HCT116 (cell line): Measurements from ENCODE around the gene VIPR2. TPM values are rescaled to one million over a fixed set of nuclear protein-coding genes. Genes with fewer than 3 reads are reported as not detected.

Experiments
- ATAC-seq: fragments of 200-7000 bp; cut with Tn5 transposase; 2 replicates; pipeline ENCODE4 v1.9.1; 2020; ENCODE audit warnings: mild to moderate bottlenecking, moderate library complexity
- BruUV-seq: library from RNA; stranded (reverse); fragments of 400-500 nt; replicated peaks from 2 replicates; lab custom pipeline; 2021; lab: Mats Ljungman, UMichigan
- CTCF ChIA-PET: fragments of 300-600 bp; sonication (Branson Sonifier 250); formaldehyde crosslinking; loops from one replicate; lab custom pipeline; 2021; ENCODE audit warnings: antibody characterized with exemption; lab: Charles Lee
- POLR2A ChIA-PET: fragments of 300-600, 350-600 bp; sonication (Branson Sonifier 250); formaldehyde crosslinking; loops from one replicate; lab custom pipeline; 2021; ENCODE audit warnings: antibody characterized with exemption; lab: Charles Lee
- RAD21 ChIA-PET, 2 experiments: fragments of 300-600 bp; sonication (Branson Sonifier 250); formaldehyde crosslinking; loops; one replicate each; lab custom pipeline; 2023; ENCODE audit warnings: low total read pairs in 2 of 2; ENCODE audit not compliant: uncharacterized antibody in 2 of 2, unreplicated experiment in 2 of 2, low non-redundant PET in 1 of 2; lab: Charles Lee
- DNase-seq: peaks from one replicate; pipeline ENCODE4 v3.0.0-alpha.2; 2010; ENCODE audit warnings: low read depth, low spot score
- H2AFZ ChIP-seq: fragments of 200-600 bp; shearing (Covaris generic), sonication (generic); 2 replicates; pipeline ENCODE4 v1.6.1; 2017; ENCODE audit warnings: low read depth, mixed run types, mixed read lengths, antibody characterized with exemption, low read length; ENCODE audit not compliant: poor library complexity, severe bottlenecking
- H3K27ac ChIP-seq: 2 replicates; pipeline ENCODE4 v1.5.1; 2012; ENCODE audit warnings: low read depth, low read length
- H3K27me3 ChIP-seq: fragments of 200-600 bp; sonication (generic); 2 replicates; pipeline ENCODE4 v1.6.1; 2016; ENCODE audit warnings: mixed run types, low read length, mixed read lengths; ENCODE audit not compliant: insufficient read depth
- H3K36me3 ChIP-seq, 2 experiments: fragments of 200-500 bp in 1 of 2; fragments of 200-600 bp in 1 of 2; sonication (Bioruptor generic) in 1 of 2; sonication (generic) in 1 of 2; 2 replicates each; pipeline versions ENCODE4 v1.5.1 to v1.6.1; 2014 to 2016; ENCODE audit warnings: low read length in 2 of 2, inconsistent platforms in 1 of 2, mixed read lengths in 1 of 2, mixed run types in 1 of 2; ENCODE audit not compliant: insufficient read depth in 2 of 2, control insufficient read depth in 1 of 2
- H3K4me1 ChIP-seq, 2 experiments: fragments of 200-600 bp in 1 of 2; sonication (generic) in 1 of 2; 2 replicates each; pipeline versions ENCODE4 v1.5.1 to v1.6.1; 2012 to 2017; ENCODE audit warnings: low read length in 2 of 2, inconsistent platforms in 1 of 2, mild to moderate bottlenecking in 1 of 2, mixed read lengths in 1 of 2, mixed run types in 1 of 2, moderate library complexity in 1 of 2; ENCODE audit not compliant: insufficient read depth in 2 of 2, control insufficient read depth in 1 of 2
- H3K4me2 ChIP-seq: fragments of 200-600 bp; sonication (generic); 2 replicates; pipeline ENCODE4 v1.6.1; 2017; ENCODE audit warnings: mixed run types, low read length, mixed read lengths
- H3K4me3 ChIP-seq, 2 experiments: fragments of 200-600 bp in 1 of 2; sonication (generic) in 1 of 2; replicated peaks in 1 of 2; 2 replicates each; pipeline ENCODE4 v1.5.1; 2011 to 2016; ENCODE audit warnings: low read length in 2 of 2, control low read depth in 1 of 2, low read depth in 1 of 2, mild to moderate bottlenecking in 1 of 2, mixed read lengths in 1 of 2, mixed run types in 1 of 2
- H3K79me2 ChIP-seq: fragments of 200-600 bp; sonication (generic); 2 replicates; pipeline ENCODE4 v1.6.1; 2017; ENCODE audit warnings: mild to moderate bottlenecking, mixed run types, low read length, moderate library complexity, mixed read lengths; ENCODE audit not compliant: insufficient read depth
- H3K9ac ChIP-seq: fragments of 200-600 bp; sonication (generic); 2 replicates; pipeline ENCODE4 v1.6.1; 2016; ENCODE audit warnings: low read length, mixed read lengths
- H3K9me2 ChIP-seq: fragments of 200-600 bp; sonication (generic), shearing (Covaris generic); 2 replicates; pipeline ENCODE4 v1.6.1; 2017; ENCODE audit warnings: mixed run types, mild to moderate bottlenecking, moderate library complexity; ENCODE audit not compliant: insufficient read depth
- H3K9me3 ChIP-seq, 2 experiments: fragments of 200-500 bp in 1 of 2; fragments of 200-600 bp in 1 of 2; sonication (Bioruptor generic) in 1 of 2; sonication (generic) in 1 of 2; 2 replicates each; pipeline ENCODE4 v1.6.1; 2014 to 2017; ENCODE audit warnings: low read length in 2 of 2, mixed read lengths in 2 of 2, inconsistent platforms in 1 of 2, low read depth in 1 of 2, mild to moderate bottlenecking in 1 of 2, mixed run types in 1 of 2, moderate library complexity in 1 of 2; ENCODE audit not compliant: control insufficient read depth in 1 of 2, insufficient read depth in 1 of 2
- H4K20me1 ChIP-seq: fragments of 200-600 bp; sonication (generic), shearing (Covaris generic); 2 replicates; pipeline ENCODE4 v1.6.1; 2017; ENCODE audit warnings: mixed run types, mild to moderate bottlenecking, moderate library complexity; ENCODE audit not compliant: insufficient read depth
- ATF3 ChIP-seq: IDR thresholded peaks from 2 replicates; pipeline ENCODE4 v1.6.1; 2012
- CBX3 ChIP-seq: IDR thresholded peaks from 2 replicates; pipeline ENCODE4 v1.6.1; 2012; ENCODE audit warnings: low read depth
- CTCF ChIP-seq, 3 experiments: fragments of 200-600 bp in 1 of 3; sonication (generic) in 1 of 3; IDR thresholded peaks in 2 of 3; conservative IDR thresholded peaks in 1 of 3; 2 replicates each; pipeline ENCODE4 v1.5.1; 2012 to 2017; ENCODE audit warnings: low read depth in 2 of 3, low read length in 2 of 3, antibody characterized with exemption in 1 of 3, borderline replicate concordance in 1 of 3, control low read depth in 1 of 3, mild to moderate bottlenecking in 1 of 3, mixed read lengths in 1 of 3, mixed run types in 1 of 3, moderate library complexity in 1 of 3; ENCODE audit not compliant: insufficient read depth in 1 of 3
- ELF1 ChIP-seq: IDR thresholded peaks from 2 replicates; pipeline ENCODE4 v1.6.1; 2012; ENCODE audit warnings: low read depth, borderline replicate concordance
- EZH2 ChIP-seq: fragments of 200-600 bp; sonication (generic); IDR thresholded peaks from 2 replicates; pipeline ENCODE4 v1.6.1; 2017; ENCODE audit warnings: antibody characterized with exemption, mixed run types
- EZH2phosphoT487 ChIP-seq: fragments of 200-600 bp; IDR thresholded peaks from 2 replicates; pipeline ENCODE4 v1.6.1; 2018; ENCODE audit warnings: antibody characterized with exemption, borderline replicate concordance
- FOSL1 ChIP-seq: IDR thresholded peaks from 2 replicates; pipeline ENCODE4 v1.6.1; 2012; ENCODE audit warnings: low read depth
- POLR2A ChIP-seq: IDR thresholded peaks from 2 replicates; pipeline ENCODE4 v1.7.0; 2011; ENCODE audit warnings: borderline replicate concordance; ENCODE audit not compliant: insufficient read depth, insufficient read length; ENCODE audit errors: extremely low read depth
- POLR2AphosphoS5 ChIP-seq: IDR thresholded peaks from 2 replicates; pipeline ENCODE4 v1.6.1; 2011; ENCODE audit warnings: mild to moderate bottlenecking, low read depth, low read length, moderate library complexity
- RAD21 ChIP-seq: IDR thresholded peaks from 2 replicates; pipeline ENCODE4 v1.6.1; 2012; ENCODE audit warnings: low read depth, mild to moderate bottlenecking
- SIN3A ChIP-seq: IDR thresholded peaks from 2 replicates; pipeline ENCODE4 v1.6.1; 2012; ENCODE audit warnings: low read depth
- SP1 ChIP-seq: IDR thresholded peaks from 2 replicates; pipeline ENCODE4 v1.6.1; 2012; ENCODE audit warnings: low read depth
- TCF7L2 ChIP-seq: IDR thresholded peaks from 2 replicates; pipeline ENCODE4 v1.7.0; 2011; ENCODE audit warnings: borderline replicate concordance, inconsistent platforms; ENCODE audit not compliant: insufficient read depth, insufficient read length; ENCODE audit errors: extremely low read depth
- ZNF274 ChIP-seq: fragments of 200-500 bp; sonication (Bioruptor generic); IDR thresholded peaks from 2 replicates; pipeline ENCODE4 v1.6.1; 2014; ENCODE audit warnings: mild to moderate bottlenecking, low read depth, low read length, inconsistent platforms
- intact Hi-C: fragments of 100-400 bp; cut with micrococcal nuclease; formaldehyde crosslinking; loops from 2 replicates; pipeline ENCODE4 v1.10.0; 2022
- total RNA-seq: library from RNA; stranded (reverse); gene quantifications from one replicate; pipeline ENCODE4 v1.2.1, GENCODE V29; 2021; ENCODE audit not compliant: unreplicated experiment

VIPR2 gene
- total RNA-seq, 1 experiment from 2014 or later = 0.10 TPM

DNA sequence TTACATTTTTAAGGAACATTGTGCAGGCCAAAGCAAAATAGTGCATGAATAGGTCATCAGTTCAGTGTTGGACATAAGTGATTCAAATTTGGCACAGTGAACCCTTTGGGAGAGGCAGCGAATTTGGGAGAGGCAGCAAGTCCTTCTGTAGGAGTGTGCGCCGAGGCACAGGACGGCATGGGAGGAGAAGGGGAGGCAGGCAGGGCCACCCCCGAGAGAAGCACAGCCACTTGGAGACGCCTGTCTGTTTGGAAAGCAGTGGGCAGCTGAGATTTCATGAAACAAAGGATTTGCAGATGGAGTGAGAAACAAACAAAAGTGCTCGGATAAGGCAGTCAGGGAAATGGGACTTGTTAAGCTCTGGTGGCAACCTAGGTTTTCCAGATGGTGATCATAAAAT lies 30.6 kb downstream of the VIPR2 start:
- DNase-seq = no peak
- Histone ChIP-seq H2AFZ (no peak overlapping the region), H3K4me1 (no peaks in the 10 kb centered on the region), H3K4me3 (no peak overlapping the region), H3K36me3 (no peaks in the 10 kb centered on the region), H4K20me1 (no peaks in the 10 kb centered on the region; the same call in 1 of the 2 replicates), H3K9me3 (no peaks in the 10 kb centered on the region), H3K9ac (no peak overlapping the region), H3K27me3 (peaks cover 37% of the 10 kb centered on the region), H3K79me2 (no peaks in the 10 kb centered on the region), H3K27ac (no peak overlapping the region), H3K9me2 (no peaks in the 10 kb centered on the region), H3K4me2 (no peak overlapping the region)
- BruUV-seq = no TSS peak
- TF ChIP-seq FOSL1 (no peak), SIN3A (no peak), TCF7L2 (no peak), ELF1 (no peak), RAD21 (no peak), POLR2A (no peak)
- no peak for ATAC-seq
- intact Hi-C loops = no loop called here
- ChIA-PET POLR2A (no interaction called here), CTCF (no interaction called here), RAD21 (no interaction called here)

GRCh38 chr7:159113056-159113455 lies 31.6 kb downstream of the VIPR2 start:
- no peak overlapping the region for H3K27ac ChIP-seq
- DNase-seq (no peak), ATAC-seq (no peak)
- no peak overlapping the region for H3K4me3 ChIP-seq
- no peaks in the 10 kb centered on the region for H3K4me1 ChIP-seq
- no peak overlapping the region for H3K9ac ChIP-seq
- BruUV-seq = no TSS peak
- no peak overlapping the region for H3K4me2 ChIP-seq
- intact Hi-C loops = no loop called here
- no peaks in the 10 kb centered on the region; the same call in 1 of the 2 replicates for H4K20me1 ChIP-seq
- H3K9me3 ChIP-seq = no peaks in the 10 kb centered on the region
- H3K9me2 ChIP-seq = no peaks in the 10 kb centered on the region
- RAD21 ChIA-PET = no interaction called here
- TF ChIP-seq CBX3 (no peak), EZH2phosphoT487 (no peak), EZH2 (no peak), SIN3A (no peak), ATF3 (no peak), POLR2AphosphoS5 (no peak), TCF7L2 (no peak), ZNF274 (no peak), CTCF (IDR thresholded peaks at IDR 0.05 in 2 of 3, conservative IDR thresholded peaks at IDR 0.05 in 1 of 3; ENCODE audit: borderline replicate concordance in 1 of 3, insufficient read depth in 1 of 3, low read depth in 2 of 3, low read length in 2 of 3) (no peak), SP1 (no peak)
- H3K79me2 ChIP-seq = no peaks in the 10 kb centered on the region
- no peak overlapping the region for H2AFZ ChIP-seq
- POLR2A ChIA-PET = no interaction called here
- H3K27me3 ChIP-seq = peaks cover 46% of the 10 kb centered on the region
- CTCF ChIA-PET = no interaction called here
- no peaks in the 10 kb centered on the region for H3K36me3 ChIP-seq
